ENCODE measurements around the gene MAPKAPK2. TPM values are rescaled to one million over a fixed set of nuclear protein-coding genes. Genes with fewer than 3 reads are reported as not detected.
A peak's percentile ranks its signal among the peaks of the same experiment; 100 is the strongest.

The MAPKAPK2 gene
- total RNA-seq, 1 donor from 2014 or later: 26.6 TPM

DNA sequence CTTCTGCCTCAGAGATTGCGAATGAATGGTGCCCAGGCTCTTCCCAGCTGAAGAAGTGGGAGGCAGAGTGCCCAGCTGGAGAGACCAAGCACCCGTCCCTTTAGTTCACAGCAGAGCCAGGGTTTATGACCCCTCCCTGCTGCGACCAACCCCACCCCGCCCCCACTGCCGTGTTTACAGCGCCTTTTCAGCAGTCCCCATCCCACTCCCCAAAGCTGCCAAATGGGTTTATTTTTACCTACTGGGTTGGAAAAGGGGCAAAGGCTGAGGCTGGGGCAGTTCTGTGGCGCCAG is 25.8 kb upstream of the MAPKAPK2 start:
- Histone ChIP-seq H3K9ac (ENCODE audit: low read depth in 1 of 3, low read length in 3 of 3) (peak overlapping the region; percentile 40 to 87 (median 58)), H3K36me3 (ENCODE audit: control insufficient read depth in 3 of 3, insufficient read depth in 3 of 3, low read length in 3 of 3) (no peaks in the 10 kb centered on the region), H3K9me3 (ENCODE audit: control insufficient read depth in 3 of 3, low read length in 3 of 3) (no peaks in the 10 kb centered on the region), H3K4me1 (ENCODE audit: control insufficient read depth in 3 of 3, insufficient read depth in 3 of 3, low read length in 3 of 3) (peaks cover 32 to 57% (median 54%) of the 10 kb centered on the region in 3 donors), H3K27me3 (ENCODE audit: control insufficient read depth in 3 of 3, insufficient read depth in 3 of 3, low read length in 3 of 3) (no peaks in the 10 kb centered on the region), H3K4me3 (ENCODE audit: low read length in 3 of 3) (peak overlapping the region; percentile 38 to 74 (median 49)), H3K27ac (ENCODE audit: low read depth, low read length) (peak overlapping the region; percentile 95)

DNA sequence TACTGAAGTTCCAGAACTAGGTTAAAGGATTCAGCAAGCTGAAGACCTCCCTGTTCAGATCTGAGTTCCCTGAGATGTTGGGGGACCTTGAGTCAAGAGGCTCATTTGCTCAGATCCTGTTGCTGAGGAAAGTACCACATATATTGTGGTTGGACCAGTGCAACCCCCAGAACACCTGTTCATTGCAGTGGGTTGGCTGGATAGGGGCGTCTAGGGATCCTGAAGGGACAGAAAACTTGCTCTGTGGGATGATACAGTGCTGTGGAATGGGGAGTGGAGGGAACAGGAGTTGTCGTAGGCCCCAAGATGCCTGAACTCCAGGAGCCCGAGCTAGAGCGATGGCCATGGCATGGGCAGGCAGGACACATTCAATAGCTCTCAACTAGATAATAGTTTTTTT is 24.6 kb upstream of the MAPKAPK2 start:
- H3K4me1 ChIP-seq (ENCODE audit: control insufficient read depth in 3 of 3, insufficient read depth in 3 of 3, low read length in 3 of 3): peaks cover 44 to 67% (median 64%) of the 10 kb centered on the region in 3 donors
- no peaks in the 10 kb centered on the region for H3K36me3 ChIP-seq (ENCODE audit: control insufficient read depth in 3 of 3, insufficient read depth in 3 of 3, low read length in 3 of 3)
- peak overlapping the region; percentile 95 for H3K27ac ChIP-seq (ENCODE audit: low read depth, low read length)
- no peaks in the 10 kb centered on the region for H3K9me3 ChIP-seq (ENCODE audit: control insufficient read depth in 3 of 3, low read length in 3 of 3)
- H3K9ac ChIP-seq (ENCODE audit: low read depth in 1 of 3, low read length in 3 of 3): peak overlapping the region in 2 of 3 donors; percentile 58 to 87
- H3K4me3 ChIP-seq (ENCODE audit: low read length in 3 of 3): no peak overlapping the region
- H3K27me3 ChIP-seq (ENCODE audit: control insufficient read depth in 3 of 3, insufficient read depth in 3 of 3, low read length in 3 of 3): no peaks in the 10 kb centered on the region

DNA sequence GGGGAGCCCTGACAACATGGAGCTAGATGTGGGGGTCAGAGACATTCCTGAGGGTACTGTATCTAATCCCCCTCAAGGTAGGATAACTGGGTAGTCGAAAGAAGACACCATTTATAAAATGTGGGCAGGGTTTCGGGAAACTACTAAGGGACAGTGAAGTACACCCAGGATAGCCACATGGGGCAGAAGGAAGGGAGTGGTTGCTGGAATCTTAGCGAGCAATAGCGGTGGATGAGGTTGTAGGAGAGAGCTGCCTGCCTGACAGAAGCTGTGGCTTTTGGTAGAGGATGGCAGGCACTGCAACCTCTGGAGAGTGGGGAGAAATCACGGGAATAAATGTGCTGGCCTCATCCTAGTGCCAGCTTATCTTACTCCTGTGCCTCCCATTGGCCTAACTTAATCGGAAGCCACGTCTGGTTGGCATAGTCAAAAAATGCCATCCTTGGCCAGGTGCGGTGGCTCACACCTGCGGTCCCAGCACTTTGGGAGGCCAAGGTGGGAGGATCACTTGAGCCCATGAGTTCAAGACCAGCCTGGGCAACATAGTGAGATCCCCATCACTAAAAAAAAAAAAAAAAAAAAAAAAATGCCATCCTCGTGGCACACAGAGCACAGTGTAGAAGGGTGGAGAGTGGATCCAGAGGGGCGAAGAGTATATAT is 23.4 kb upstream of the MAPKAPK2 start:
- Histone ChIP-seq H3K9me3 (ENCODE audit: control insufficient read depth in 3 of 3, low read length in 3 of 3) (no peaks in the 10 kb centered on the region), H3K9ac (ENCODE audit: low read depth in 1 of 3, low read length in 3 of 3) (no peak overlapping the region), H3K4me1 (ENCODE audit: control insufficient read depth in 3 of 3, insufficient read depth in 3 of 3, low read length in 3 of 3) (peaks cover 45 to 67% (median 60%) of the 10 kb centered on the region in 3 donors), H3K36me3 (ENCODE audit: control insufficient read depth in 3 of 3, insufficient read depth in 3 of 3, low read length in 3 of 3) (no peaks in the 10 kb centered on the region), H3K27me3 (ENCODE audit: control insufficient read depth in 3 of 3, insufficient read depth in 3 of 3, low read length in 3 of 3) (no peaks in the 10 kb centered on the region), H3K4me3 (ENCODE audit: low read length in 3 of 3) (no peak overlapping the region), H3K27ac (ENCODE audit: low read depth, low read length) (no peak overlapping the region)

DNA sequence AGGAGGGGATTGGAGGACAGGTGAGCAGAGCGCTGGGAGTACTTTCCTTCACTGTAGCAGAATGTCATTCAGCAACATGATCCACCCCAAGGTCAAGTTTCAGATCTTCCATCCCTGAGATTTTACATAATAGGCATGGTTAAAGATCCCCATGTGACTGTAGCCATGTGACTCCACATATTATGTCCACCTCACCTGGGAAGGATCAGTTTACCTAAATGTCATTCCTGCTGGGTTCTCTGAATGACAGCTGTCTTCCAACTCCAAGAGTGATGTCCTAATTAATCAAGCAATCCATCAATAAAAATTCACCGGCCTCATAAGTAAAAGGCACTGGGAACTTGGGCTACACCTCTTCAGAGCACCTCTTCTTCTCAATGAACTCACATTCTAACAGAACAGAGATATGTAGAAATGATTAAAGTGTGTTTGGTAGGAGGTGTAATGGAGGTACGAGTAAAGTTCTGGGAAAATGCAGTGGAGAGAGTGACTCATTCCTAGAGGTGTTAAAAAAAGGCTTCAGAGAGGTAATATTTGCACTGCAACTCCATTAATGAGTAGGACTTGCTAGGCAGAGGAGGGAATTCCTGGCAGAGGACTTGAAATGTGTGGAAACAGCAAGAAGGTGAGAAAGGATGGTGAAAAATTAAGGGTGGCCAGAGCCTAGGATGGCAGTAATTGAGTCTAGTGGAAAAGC is 22.2 kb upstream of the MAPKAPK2 start:
- Histone ChIP-seq H3K27ac (ENCODE audit: low read depth, low read length) (no peak overlapping the region), H3K4me3 (ENCODE audit: low read length in 3 of 3) (no peak overlapping the region), H3K9ac (ENCODE audit: low read depth in 1 of 3, low read length in 3 of 3) (no peak overlapping the region), H3K9me3 (ENCODE audit: control insufficient read depth in 3 of 3, low read length in 3 of 3) (no peaks in the 10 kb centered on the region), H3K4me1 (ENCODE audit: control insufficient read depth in 3 of 3, insufficient read depth in 3 of 3, low read length in 3 of 3) (peaks cover 42 to 58% (median 55%) of the 10 kb centered on the region in 3 donors), H3K27me3 (ENCODE audit: control insufficient read depth in 3 of 3, insufficient read depth in 3 of 3, low read length in 3 of 3) (no peaks in the 10 kb centered on the region), H3K36me3 (ENCODE audit: control insufficient read depth in 3 of 3, insufficient read depth in 3 of 3, low read length in 3 of 3) (no peaks in the 10 kb centered on the region)

DNA sequence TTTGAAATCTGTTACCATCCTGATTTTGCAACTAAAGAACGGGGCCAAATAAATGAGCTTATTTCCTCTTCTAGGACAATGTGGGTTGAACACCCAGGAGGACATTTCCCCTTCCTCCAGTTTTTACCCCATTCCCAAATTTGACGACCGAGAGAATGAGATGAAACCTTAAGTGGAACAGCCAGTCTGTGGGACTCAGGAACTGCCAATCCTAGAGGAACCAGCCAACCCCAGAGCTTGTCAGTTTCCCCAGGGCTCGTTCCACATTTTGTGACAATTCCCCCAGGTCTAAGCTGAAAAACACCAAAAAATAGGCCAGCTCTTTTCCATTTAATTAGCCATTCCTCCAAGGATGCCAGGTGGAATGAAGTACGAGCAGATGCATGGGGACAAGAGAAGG is 21.3 kb upstream of the MAPKAPK2 start:
- peak overlapping the region; percentile 39 to 71 (median 55) for H3K4me3 ChIP-seq (ENCODE audit: low read length in 3 of 3)
- H3K27ac ChIP-seq (ENCODE audit: low read depth, low read length): peak overlapping the region; percentile 84

DNA sequence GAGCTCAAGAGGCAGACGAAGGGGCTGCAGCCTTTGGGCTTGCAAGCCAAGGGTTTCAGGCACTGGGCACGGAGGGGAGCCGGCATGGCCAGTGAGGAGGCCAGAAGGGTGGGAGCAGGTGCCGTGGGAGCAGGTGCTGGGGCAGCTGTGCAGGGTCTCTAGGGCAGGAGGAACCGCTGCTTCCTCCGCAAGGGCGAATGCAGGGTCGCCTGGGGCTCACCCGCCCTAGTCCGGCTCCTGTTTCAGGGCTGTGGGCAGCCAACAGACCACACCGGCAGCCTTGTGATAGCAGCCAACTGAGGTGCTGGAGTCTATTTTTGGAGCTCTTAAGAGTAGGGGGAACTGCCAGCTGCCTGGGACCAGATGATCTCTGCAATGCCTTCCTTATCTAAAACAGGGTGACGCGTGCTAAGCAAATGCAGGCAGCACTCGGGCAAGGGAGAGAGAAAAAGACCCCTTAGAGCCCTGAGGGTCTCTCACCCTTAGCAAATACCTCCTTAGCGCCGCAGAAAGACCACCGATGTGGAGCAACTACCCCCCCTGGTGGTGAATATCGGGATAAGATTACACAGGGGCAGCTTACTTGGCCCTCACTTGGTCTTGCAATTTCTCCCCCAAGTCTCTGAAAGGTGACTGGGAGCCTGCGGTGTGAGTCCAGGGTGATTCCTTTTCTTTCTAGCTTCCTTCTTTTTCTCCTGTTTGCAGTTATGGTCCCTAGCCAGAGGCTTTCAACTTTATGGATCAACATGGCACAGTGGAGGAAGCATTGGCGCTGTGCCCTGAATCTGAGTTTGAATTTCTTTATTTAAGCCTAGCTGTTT is 20.7 kb upstream of the MAPKAPK2 start:
- H3K4me1 ChIP-seq (ENCODE audit: control insufficient read depth in 3 of 3, insufficient read depth in 3 of 3, low read length in 3 of 3): peaks cover 29 to 45% (median 40%) of the 10 kb centered on the region in 3 donors
- no peaks in the 10 kb centered on the region for H3K9me3 ChIP-seq (ENCODE audit: control insufficient read depth in 3 of 3, low read length in 3 of 3)
- H3K36me3 ChIP-seq (ENCODE audit: control insufficient read depth in 3 of 3, insufficient read depth in 3 of 3, low read length in 3 of 3): no peaks in the 10 kb centered on the region
- peak overlapping the region; percentile 48 to 87 (median 63) for H3K9ac ChIP-seq (ENCODE audit: low read depth in 1 of 3, low read length in 3 of 3)
- peak overlapping the region; percentile 55 to 71 (median 55) for H3K4me3 ChIP-seq (ENCODE audit: low read length in 3 of 3)
- no peaks in the 10 kb centered on the region for H3K27me3 ChIP-seq (ENCODE audit: control insufficient read depth in 3 of 3, insufficient read depth in 3 of 3, low read length in 3 of 3)
- peak overlapping the region; percentile 84 for H3K27ac ChIP-seq (ENCODE audit: low read depth, low read length)

More for the DNA sequence above, 21.3 kb upstream of the MAPKAPK2 start:
- Histone ChIP-seq H3K9ac (ENCODE audit: low read depth in 1 of 3, low read length in 3 of 3) (peak overlapping the region in 2 of 3 donors; percentile 24 to 87), H3K9me3 (ENCODE audit: control insufficient read depth in 3 of 3, low read length in 3 of 3) (no peaks in the 10 kb centered on the region), H3K36me3 (ENCODE audit: control insufficient read depth in 3 of 3, insufficient read depth in 3 of 3, low read length in 3 of 3) (no peaks in the 10 kb centered on the region), H3K27me3 (ENCODE audit: control insufficient read depth in 3 of 3, insufficient read depth in 3 of 3, low read length in 3 of 3) (no peaks in the 10 kb centered on the region), H3K4me1 (ENCODE audit: control insufficient read depth in 3 of 3, insufficient read depth in 3 of 3, low read length in 3 of 3) (peaks cover 34 to 51% (median 47%) of the 10 kb centered on the region in 3 donors)

DNA sequence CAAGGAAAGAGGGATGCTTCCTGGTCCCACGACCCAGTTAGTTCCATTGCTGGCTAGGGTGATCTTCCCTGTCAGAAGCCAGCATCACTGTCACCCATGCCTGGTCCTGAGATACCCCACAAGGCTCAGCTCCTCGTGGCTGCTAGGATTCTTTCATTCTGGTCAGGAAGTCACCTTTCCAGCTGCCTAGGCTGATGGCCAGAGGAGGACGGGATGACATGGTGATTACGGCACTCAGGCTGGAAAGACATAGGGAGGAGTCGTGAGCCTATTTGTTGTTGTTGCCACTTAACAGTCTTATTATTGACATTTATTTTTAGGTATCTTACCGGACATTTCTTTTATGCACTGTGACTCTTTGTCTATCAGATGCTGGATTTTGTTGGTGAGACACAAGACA is 20.0 kb upstream of the MAPKAPK2 start:
- H3K4me1 ChIP-seq (ENCODE audit: control insufficient read depth in 3 of 3, insufficient read depth in 3 of 3, low read length in 3 of 3): peaks cover 28 to 38% (median 33%) of the 10 kb centered on the region in 3 donors
- peak overlapping the region in 2 of 3 donors; percentile 63 to 87 for H3K9ac ChIP-seq (ENCODE audit: low read depth in 1 of 3, low read length in 3 of 3)
- peak overlapping the region; percentile 84 for H3K27ac ChIP-seq (ENCODE audit: low read depth, low read length)
- H3K4me3 ChIP-seq (ENCODE audit: low read length in 3 of 3): peak overlapping the region in 2 of 3 donors; percentile 55 to 71
- no peaks in the 10 kb centered on the region for H3K9me3 ChIP-seq (ENCODE audit: control insufficient read depth in 3 of 3, low read length in 3 of 3)
- H3K36me3 ChIP-seq (ENCODE audit: control insufficient read depth in 3 of 3, insufficient read depth in 3 of 3, low read length in 3 of 3): no peaks in the 10 kb centered on the region
- no peaks in the 10 kb centered on the region for H3K27me3 ChIP-seq (ENCODE audit: control insufficient read depth in 3 of 3, insufficient read depth in 3 of 3, low read length in 3 of 3)

DNA sequence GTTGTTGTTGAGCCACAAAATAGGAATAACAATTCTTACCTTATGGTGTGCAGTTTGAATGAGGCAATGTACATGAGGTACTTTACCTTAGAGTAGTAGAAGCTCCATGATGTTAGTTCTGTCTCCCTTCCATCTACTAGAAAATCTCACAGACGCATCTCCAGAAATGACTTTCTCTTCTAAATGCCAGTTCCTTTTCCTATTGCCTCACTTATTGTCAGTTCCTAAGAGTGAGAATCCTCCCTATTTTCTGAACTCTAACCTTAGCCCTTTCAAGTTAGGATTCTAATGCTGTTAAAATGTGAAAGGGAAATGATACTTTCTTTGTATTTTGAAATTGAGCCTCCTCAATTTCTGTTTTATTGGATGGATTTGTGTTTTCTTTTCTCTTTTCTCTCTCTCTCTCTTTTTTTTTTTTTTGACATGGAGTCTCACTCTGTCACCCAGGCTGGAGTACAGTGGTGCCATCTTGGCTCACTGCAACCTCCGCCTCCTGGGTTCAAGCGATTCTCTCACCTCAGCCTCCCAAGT is 18.6 kb upstream of the MAPKAPK2 start:
- H3K4me1 ChIP-seq (ENCODE audit: control insufficient read depth in 3 of 3, insufficient read depth in 3 of 3, low read length in 3 of 3): peaks cover 23 to 29% (median 26%) of the 10 kb centered on the region in 3 donors
- no peaks in the 10 kb centered on the region for H3K9me3 ChIP-seq (ENCODE audit: control insufficient read depth in 3 of 3, low read length in 3 of 3)
- H3K27ac ChIP-seq (ENCODE audit: low read depth, low read length): no peak overlapping the region
- no peaks in the 10 kb centered on the region for H3K27me3 ChIP-seq (ENCODE audit: control insufficient read depth in 3 of 3, insufficient read depth in 3 of 3, low read length in 3 of 3)
- H3K4me3 ChIP-seq (ENCODE audit: low read length in 3 of 3): no peak overlapping the region
- H3K36me3 ChIP-seq (ENCODE audit: control insufficient read depth in 3 of 3, insufficient read depth in 3 of 3, low read length in 3 of 3): no peaks in the 10 kb centered on the region
- H3K9ac ChIP-seq (ENCODE audit: low read depth in 1 of 3, low read length in 3 of 3): peak overlapping the region in 1 of 3 donors; percentile 2

DNA sequence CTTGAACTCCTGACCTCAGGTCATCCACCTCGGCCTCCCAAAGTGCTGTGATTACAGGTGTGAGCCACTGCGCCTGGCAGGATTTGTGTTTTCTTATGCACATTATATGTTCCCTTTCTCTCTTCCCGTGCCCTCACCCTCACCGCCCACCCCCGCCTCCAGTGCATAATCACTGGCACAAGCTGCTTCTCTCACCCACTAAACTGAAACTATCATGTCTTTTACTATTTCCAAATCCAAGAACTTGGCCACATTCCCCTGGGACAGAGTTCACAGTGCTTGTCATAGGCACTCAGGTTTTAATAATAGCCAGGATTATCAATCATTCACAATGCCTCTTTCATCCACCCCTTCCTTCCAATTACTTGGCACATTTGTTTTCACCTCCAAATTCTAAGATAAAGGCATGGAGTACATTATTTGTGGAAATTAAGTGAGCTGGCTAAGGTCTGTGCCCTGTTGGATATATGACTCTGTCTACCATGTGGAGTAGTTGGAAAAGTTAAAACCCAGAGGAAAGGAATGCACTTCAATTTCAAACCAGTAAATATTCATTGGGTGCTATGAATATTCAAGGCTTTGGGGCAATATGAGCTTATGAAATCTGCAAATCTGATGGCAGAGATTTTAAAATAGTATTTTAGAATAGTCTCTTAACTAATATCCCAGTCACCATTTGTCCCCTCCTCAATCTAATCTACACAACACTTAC is 17.6 kb upstream of the MAPKAPK2 start:
- H3K36me3 ChIP-seq (ENCODE audit: control insufficient read depth in 3 of 3, insufficient read depth in 3 of 3, low read length in 3 of 3): no peaks in the 10 kb centered on the region
- peaks cover 23 to 27% (median 27%) of the 10 kb centered on the region in 3 donors for H3K4me1 ChIP-seq (ENCODE audit: control insufficient read depth in 3 of 3, insufficient read depth in 3 of 3, low read length in 3 of 3)
- no peak overlapping the region for H3K9ac ChIP-seq (ENCODE audit: low read depth in 1 of 3, low read length in 3 of 3)
- no peak overlapping the region for H3K27ac ChIP-seq (ENCODE audit: low read depth, low read length)
- H3K9me3 ChIP-seq (ENCODE audit: control insufficient read depth in 3 of 3, low read length in 3 of 3): no peaks in the 10 kb centered on the region
- no peaks in the 10 kb centered on the region for H3K27me3 ChIP-seq (ENCODE audit: control insufficient read depth in 3 of 3, insufficient read depth in 3 of 3, low read length in 3 of 3)
- H3K4me3 ChIP-seq (ENCODE audit: low read length in 3 of 3): no peak overlapping the region
